ENCODE data around the gene CUL4A. TPM values are rescaled to one million over a fixed set of nuclear protein-coding genes. Genes with fewer than 3 reads are reported as not detected.
A peak's percentile ranks its signal among the peaks of the same experiment; 100 is the strongest.

Gene CUL4A
- total and polyA plus RNA-seq, 2 donors (not counting 3 experiments of a cell fraction or from before 2014, with no cell fraction given), result 37.9 to 80.0 TPM

GRCh38 chr13:113292021-113292862 is 82.8 kb downstream of the CUL4A start:
- peak overlapping the region; percentile 83 for H2AFZ ChIP-seq (ENCODE audit: low read depth, low read length)
- H3K9ac ChIP-seq (replicated peaks; ENCODE audit: extremely low read depth, insufficient read depth, low read length), result peak overlapping the region; percentile 39
- DNase-seq (ENCODE audit: low read depth, low spot score), result peak; percentile 46

More at GRCh38 chr13:113292021-113292862, 82.8 kb downstream of the CUL4A start:
- Histone ChIP-seq H3K27ac (ENCODE audit: insufficient read depth, low read depth, low read length) (no peak overlapping the region), H3K4me3 (replicated peaks in 1 of 3; ENCODE audit: insufficient read depth in 1 of 3, low read depth in 1 of 3, low read length in 3 of 3) (peak overlapping the region in 2 of 3 experiments; percentile 11 to 26), H3K36me3 (ENCODE audit: control insufficient read depth in 2 of 2, extremely low read depth in 1 of 2, insufficient read depth in 2 of 2, low read length in 2 of 2) (no peaks in the 10 kb centered on the region), H4K20me1 (replicated peaks; ENCODE audit: control insufficient read depth, extremely low read depth, insufficient read depth, low read length) (no peaks in the 10 kb centered on the region), H3K4me1 (ENCODE audit: control insufficient read depth, extremely low read depth, insufficient read depth, low read length) (peaks cover 3% of the 10 kb centered on the region), H3K79me2 (ENCODE audit: control insufficient read depth, insufficient read depth, low read length) (peaks cover 2% of the 10 kb centered on the region), H3K9me3 (replicated peaks; ENCODE audit: control insufficient read depth, insufficient read depth, low read length) (no peaks in the 10 kb centered on the region), H3K27me3 (ENCODE audit: control insufficient read depth in 2 of 2, insufficient read depth in 2 of 2, low read length in 2 of 2) (peaks cover 18 to 20% of the 10 kb centered on the region in 2 experiments), H3K9me1 (replicated peaks; ENCODE audit: control insufficient read depth, extremely low read depth, insufficient read depth, low read length) (no peaks in the 10 kb centered on the region), H3K4me2 (ENCODE audit: insufficient read depth, low read length) (peak overlapping the region; percentile 38)
- ChIA-PET POLR2A (no interaction called here), CTCF (interaction anchor here (1.3 kb wide), 1 partner anchor 18 kb away, joined by 5 read pairs; no protein-coding TSS in a partner anchor)
- peak; percentile 51 for TF ChIP-seq EZH2 (IDR thresholded peaks at IDR 0.05; ENCODE audit: borderline replicate concordance, low read depth, low read length, severe bottlenecking)
- TF ChIP-seq CTCF (IDR thresholded peaks at IDR 0.05; ENCODE audit: extremely low read depth in 1 of 2, insufficient read depth in 1 of 2, low read depth in 1 of 2, low read length in 2 of 2), result no peak
- FAIRE-seq, result peak; percentile 70
- BruUV-seq (replicated peaks), result no TSS peak
- intact Hi-C loops (cut with micrococcal nuclease), result no loop called here
- dilution Hi-C loops (cut with MboI; ENCODE audit: extremely low pct_ligation_motif_present, low sequenced_read_pairs), result no loop called here

All from endothelial cell of umbilical vein (primary cell).